HEK293 (cell line): Measurements from ENCODE around the gene PDGFC.

ENCODE experiments used
- CTCF ChIA-PET: fragments of 350-600 bp; formaldehyde crosslinking; extraction: SDS; loops from one replicate; lab custom pipeline; 2021; ENCODE audit warnings: antibody characterized with exemption; lab: Yijun Ruan, JAX
- POLR2A ChIA-PET: fragments of 300-600 bp; formaldehyde crosslinking; extraction: SDS; loops from one replicate; lab custom pipeline; 2020; ENCODE audit warnings: antibody characterized with exemption, inconsistent platforms; lab: Yijun Ruan, JAX
- H3K27ac ChIP-seq: fragments of 200-500 bp; sonication (Bioruptor generic); 2 replicates; pipeline ENCODE4 v1.5.1; 2014; ENCODE audit warnings: low read depth, low read length, control low read depth, inconsistent platforms; ENCODE audit errors: extremely low read depth
- H3K36me3 ChIP-seq, 2 experiments: fragments of 200-500 bp in 1 of 2; sonication (Bioruptor generic) in 1 of 2; 1 replicate in 1 of 2; 2 replicates in 1 of 2; pipeline ENCODE4 v1.5.1; 2014 to 2017; ENCODE audit warnings: inconsistent platforms in 2 of 2, low read length in 2 of 2; ENCODE audit not compliant: control insufficient read depth in 2 of 2, insufficient read depth in 1 of 2
- H3K4me1 ChIP-seq: fragments of 200-500 bp; sonication (Bioruptor generic); 2 replicates; pipeline ENCODE4 v1.5.1; 2014; ENCODE audit warnings: mild to moderate bottlenecking, low read length, inconsistent platforms; ENCODE audit not compliant: control insufficient read depth, insufficient read depth
- H3K4me3 ChIP-seq: 2 replicates; pipeline ENCODE4 v1.5.1; 2011; ENCODE audit warnings: low read depth, mild to moderate bottlenecking, control low read depth, low read length, moderate library complexity
- H3K9me3 ChIP-seq: fragments of 200-500 bp; sonication (Bioruptor generic); 2 replicates; pipeline ENCODE4 v1.5.1; 2014; ENCODE audit warnings: low read depth, low read length, inconsistent platforms; ENCODE audit not compliant: control insufficient read depth, insufficient read depth
- KLF16 ChIP-seq: fragments of 450-650 bp; formaldehyde crosslinking; IDR thresholded peaks from 2 replicates; pipeline ENCODE4 v1.5.1; 2017; ENCODE audit warnings: missing biosample characterization, missing genetic modification characterization
- SCRT1 ChIP-seq: fragments of 450-650 bp; formaldehyde crosslinking; IDR thresholded peaks from 2 replicates; pipeline ENCODE4 v1.5.1; 2016; ENCODE audit warnings: missing biosample characterization, missing genetic modification characterization, borderline replicate concordance
- SETDB1 ChIP-seq: IDR thresholded peaks from one replicate; pipeline ENCODE4 v1.6.1; 2017; ENCODE audit warnings: mild to moderate bottlenecking, low read length, moderate library complexity, mixed read lengths; ENCODE audit not compliant: insufficient read length
- TCF7L2 ChIP-seq: IDR thresholded peaks from 2 replicates; pipeline ENCODE4 v1.6.1; 2011; ENCODE audit warnings: low read depth, mild to moderate bottlenecking, inconsistent platforms, low read length, moderate library complexity, borderline replicate concordance
- TRIM28 ChIP-seq: IDR thresholded peaks from 2 replicates; pipeline ENCODE4 v1.6.1; 2011; ENCODE audit warnings: low read length, control low read depth, borderline replicate concordance
- ZBTB26 ChIP-seq: fragments of 450-650 bp; formaldehyde crosslinking; optimal IDR thresholded peaks from 2 replicates; pipeline ENCODE3; 2016; ENCODE audit warnings: missing biosample characterization, mild to moderate bottlenecking, missing genetic modification characterization
- ZBTB8A ChIP-seq: fragments of 450-650 bp; formaldehyde crosslinking; IDR thresholded peaks from 2 replicates; pipeline ENCODE4 v1.5.1; 2016; ENCODE audit warnings: missing biosample characterization, missing genetic modification characterization
- ZFP37 ChIP-seq: fragments of 450-650 bp; formaldehyde crosslinking; IDR thresholded peaks from 2 replicates; pipeline ENCODE4 v1.5.1; 2016; ENCODE audit warnings: missing biosample characterization, missing genetic modification characterization
- ZNF112 ChIP-seq: fragments of 450-650 bp; formaldehyde crosslinking; IDR thresholded peaks from 2 replicates; pipeline ENCODE4 v1.5.0; 2017; ENCODE audit warnings: missing biosample characterization, missing genetic modification characterization
- ZNF221 ChIP-seq: fragments of 450-650 bp; formaldehyde crosslinking; IDR thresholded peaks from 2 replicates; pipeline ENCODE4 v1.5.1; 2017; ENCODE audit warnings: missing biosample characterization, missing genetic modification characterization, borderline replicate concordance
- ZNF292 ChIP-seq: fragments of 450-650 bp; formaldehyde crosslinking; IDR thresholded peaks from 2 replicates; pipeline ENCODE4 v1.5.1; 2016; ENCODE audit warnings: low read depth, missing biosample characterization, missing genetic modification characterization, borderline replicate concordance
- ZNF366 ChIP-seq: fragments of 450-650 bp; formaldehyde crosslinking; conservative IDR thresholded peaks from 2 replicates; pipeline ENCODE4 v1.5.1; 2016; ENCODE audit warnings: missing biosample characterization, missing genetic modification characterization
- ZNF433 ChIP-seq: fragments of 450-650 bp; formaldehyde crosslinking; IDR thresholded peaks from 2 replicates; pipeline ENCODE4 v1.5.1; 2016; ENCODE audit warnings: missing biosample characterization, missing genetic modification characterization, low read depth
- ZNF518A ChIP-seq: fragments of 450-650 bp; formaldehyde crosslinking; conservative IDR thresholded peaks from 2 replicates; pipeline ENCODE4 v1.5.1; 2016; ENCODE audit warnings: low read depth, missing biosample characterization, missing genetic modification characterization
- ZNF529 ChIP-seq: fragments of 450-650 bp; formaldehyde crosslinking; IDR thresholded peaks from 2 replicates; pipeline ENCODE4 v1.5.1; 2017; ENCODE audit warnings: missing genetic modification characterization, missing biosample characterization; ENCODE audit not compliant: insufficient replicate concordance
- ZNF544 ChIP-seq: fragments of 450-650 bp; formaldehyde crosslinking; IDR thresholded peaks from 2 replicates; pipeline ENCODE4 v1.5.0; 2017; ENCODE audit warnings: missing biosample characterization, missing genetic modification characterization
- ZNF549 ChIP-seq: fragments of 450-650 bp; IDR thresholded peaks from 2 replicates; pipeline ENCODE4 v1.5.1; 2018; ENCODE audit warnings: missing biosample characterization, missing genetic modification characterization, mild to moderate bottlenecking, inconsistent platforms, moderate library complexity
- ZNF558 ChIP-seq: fragments of 450-650 bp; formaldehyde crosslinking; IDR thresholded peaks from 2 replicates; pipeline ENCODE4 v1.5.1; 2016; ENCODE audit warnings: missing biosample characterization, missing genetic modification characterization
- ZNF600 ChIP-seq: fragments of 450-650 bp; formaldehyde crosslinking; IDR thresholded peaks from 2 replicates; pipeline ENCODE4 v1.5.1; 2016; ENCODE audit warnings: missing biosample characterization, missing genetic modification characterization
- ZNF610 ChIP-seq: fragments of 450-650 bp; formaldehyde crosslinking; IDR thresholded peaks from 2 replicates; pipeline ENCODE4 v1.5.1; 2016; ENCODE audit warnings: missing biosample characterization, missing genetic modification characterization, borderline replicate concordance
- ZNF629 ChIP-seq: fragments of 450-650 bp; formaldehyde crosslinking; IDR thresholded peaks from 2 replicates; pipeline ENCODE4 v1.5.1; 2017; ENCODE audit warnings: missing biosample characterization, missing genetic modification characterization
- ZNF76 ChIP-seq: fragments of 450-650 bp; formaldehyde crosslinking; IDR thresholded peaks from 2 replicates; pipeline ENCODE4; 2016; ENCODE audit warnings: low read depth, missing biosample characterization, missing genetic modification characterization, borderline replicate concordance
- ZSCAN4 ChIP-seq: fragments of 450-650 bp; formaldehyde crosslinking; IDR thresholded peaks from 2 replicates; pipeline ENCODE4 v1.5.1; 2017; ENCODE audit warnings: missing biosample characterization, missing genetic modification characterization

The PDGFC gene

GRCh38 chr4:156734965-156735895 is 236.4 kb downstream of the PDGFC start:
- POLR2A ChIA-PET, result no interaction called here
- no peak overlapping the region for H3K4me3 ChIP-seq
- TF ChIP-seq ZBTB26, result no peak
- no peak for TF ChIP-seq ZSCAN4 (tag by site-specific recombination)
- TF ChIP-seq, all 188 proteins: peak for 0
- H3K27ac ChIP-seq, result no peak overlapping the region
- no peaks in the 10 kb centered on the region for H3K4me1 ChIP-seq
- H3K9me3 ChIP-seq, result no peaks in the 10 kb centered on the region; the same call in 1 of the 2 replicates
- CTCF ChIA-PET, result no interaction called here
- H3K36me3 ChIP-seq, result no peaks in the 10 kb centered on the region

- Histone ChIP-seq H3K36me3 (no peaks in the 10 kb centered on the region), H3K9me3 (no peaks in the 10 kb centered on the region; the same call in 1 of the 2 replicates), H3K4me1 (no peaks in the 10 kb centered on the region), H3K27ac (no peak overlapping the region), H3K4me3 (no peak overlapping the region)
- CTCF ChIA-PET, result no interaction called here
- POLR2A ChIA-PET, result no interaction called here
- TF ChIP-seq ZBTB8A (tag by site-specific recombination) (no peak), ZNF529 (tag by site-specific recombination) (peak; percentile 91), ZNF629 (no peak), SETDB1 (no peak), ZNF544 (tag by site-specific recombination) (no peak), ZNF600 (tag by site-specific recombination) (no peak)
Measured at GRCh38 chr4:156733582-156733981, 238.0 kb downstream of the PDGFC start.

- POLR2A ChIA-PET, result no interaction called here
Measured at GRCh38 chr4:156732634-156733033, 239.0 kb downstream of the PDGFC start.

More at GRCh38 chr4:156732634-156733033, 239.0 kb downstream of the PDGFC start:
- TF ChIP-seq ZNF76 (tag by site-specific recombination) (no peak), ZFP37 (tag by site-specific recombination) (no peak), TCF7L2 (no peak), SCRT1 (tag by site-specific recombination) (no peak), ZNF366 (no peak), ZNF433 (tag by site-specific recombination) (no peak), ZNF112 (tag by site-specific recombination) (no peak), ZNF544 (tag by site-specific recombination) (no peak), ZNF558 (peak; percentile 96), KLF16 (tag by site-specific recombination) (no peak), SETDB1 (peak; percentile 95), ZNF610 (tag by site-specific recombination) (peak; percentile 72; the same call in 1 of the 2 replicates), ZNF221 (tag by site-specific recombination) (no peak), TRIM28 (peak; percentile 96), ZNF292 (tag by site-specific recombination) (no peak), ZNF549 (peak; percentile 66), ZNF518A (0 out of 2 replicates have a peak, but pooled peaks have one; percentile 13)
- Histone ChIP-seq H3K36me3 (no peaks in the 10 kb centered on the region), H3K4me1 (no peaks in the 10 kb centered on the region), H3K4me3 (no peak overlapping the region), H3K27ac (no peak overlapping the region), H3K9me3 (no peaks in the 10 kb centered on the region; the same call in 1 of the 2 replicates)
- CTCF ChIA-PET, result no interaction called here
